Left ventricle myocardium inferior (tissue), 1 donor: ENCODE data around the gene UBR4. TPM values are rescaled to one million over a fixed set of nuclear protein-coding genes. Genes with fewer than 3 reads are reported as not detected.
"Not testable (repeated sequence)": the region's sequence is repeated elsewhere in the genome, so short reads cannot be mapped to it uniquely, and the experiment has no call there.

Experiments used
- DNase-seq: peaks from one replicate; pipeline ENCODE4 v3.0.0-alpha.2; 2020
- H3K27ac ChIP-seq: fragments of 200-600 bp; replicated peaks from 2 replicates; pipeline ENCODE4 v1.8.0; 2021
- H3K27me3 ChIP-seq: fragments of 200-600 bp; 2 replicates; pipeline ENCODE4 v1.8.0; 2021; ENCODE audit warnings: low read depth
- H3K36me3 ChIP-seq: fragments of 200-600 bp; 2 replicates; pipeline ENCODE4 v1.8.0; 2021
- H3K4me1 ChIP-seq: fragments of 200-600 bp; 2 replicates; pipeline ENCODE4 v1.8.0; 2021
- H3K4me3 ChIP-seq: fragments of 200-600 bp; 2 replicates; pipeline ENCODE4 v1.8.0; 2021; ENCODE audit warnings: mild to moderate bottlenecking, moderate library complexity
- H3K9me3 ChIP-seq: fragments of 200-600 bp; replicated peaks from 2 replicates; pipeline ENCODE4 v1.8.0; 2021
- intact Hi-C: fragments of 100-400 bp; cut with micrococcal nuclease; formaldehyde crosslinking; loops from one replicate; pipeline ENCODE4 v1.11.0; 2022
- long read RNA-seq: library from polyadenylated mRNA; unstranded; transcript quantifications from one replicate; pipeline ENCODE4 v2.0.0, GENCODE V29; 2021
- total RNA-seq: library from RNA; stranded (reverse); fragmentation: NEBNext Ultra II Directional; extraction: Animal tissue kit (Norgen Biotek cat#: 25700); gene quantifications from one replicate; pipeline ENCODE4 v1.2.1, GENCODE V29; 2021
- TF ChIP-seq, protein P1 (sequence below): fragments of 200-600 bp; IDR thresholded peaks from 2 replicates; pipeline ENCODE4 v1.8.0; 2021; ENCODE audit warnings: antibody characterized with exemption, mild to moderate bottlenecking, borderline replicate concordance
- donor health status: DM: no; HTN: yes; CAD: no; lungs with severe emphysema.

The UBR4 gene
- total RNA-seq, result 54.3 TPM
- long read RNA-seq, partial matches to known transcripts, result 21 of 23 reads
- long read RNA-seq, other reads (novel, unspliced or antisense), result 1 of 23 reads

DNA sequence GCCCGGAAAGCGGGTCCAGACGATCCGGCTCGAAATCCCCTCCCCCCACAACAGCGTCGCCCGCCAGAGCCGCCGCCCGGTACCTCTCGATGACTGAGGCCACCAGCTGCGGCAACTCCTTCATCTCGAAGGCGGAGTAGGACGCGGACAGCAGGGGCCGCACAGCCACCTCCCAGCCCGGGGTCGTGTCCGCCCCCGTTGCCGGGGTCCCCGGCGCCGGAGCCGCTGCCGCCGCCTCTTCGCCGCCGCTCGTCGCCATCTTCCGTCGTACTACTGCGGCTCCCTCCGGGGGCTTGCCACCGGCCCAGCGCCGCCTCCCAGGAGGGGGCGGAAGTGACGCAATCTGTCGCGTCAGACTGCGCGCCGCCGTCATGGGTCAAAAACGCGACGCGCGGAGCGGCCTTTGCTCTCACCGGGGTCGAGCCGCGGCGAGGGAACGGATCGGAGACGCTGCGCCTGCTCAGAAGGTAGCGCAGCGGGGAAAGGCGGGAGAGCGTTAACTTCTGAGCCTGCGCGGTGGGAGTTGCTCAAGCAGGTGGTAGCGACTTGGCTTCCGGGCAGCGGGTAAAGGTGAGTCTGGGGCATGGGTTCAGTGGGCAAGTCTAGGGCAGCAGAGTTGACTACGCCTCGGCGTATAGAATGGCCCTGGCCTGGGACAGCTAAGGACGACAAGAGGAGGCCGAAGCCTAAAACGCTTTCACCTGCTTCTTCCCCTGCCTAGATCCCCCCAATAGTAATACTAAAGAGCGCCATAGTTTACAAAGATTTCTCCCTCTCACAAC lies at the start of gene UBR4:
Gene UBR4, minus strand, starts transcription at position 277 of the 782 bp plus-strand sequence. Its CDS starts 18 bp downstream, at position 259.
- Histone ChIP-seq H3K27ac (peak within 1 kb of the TSS; percentile 93), H3K4me1 (peaks cover 82% of the 10 kb centered on the region), H3K9me3 (no peaks in the 10 kb centered on the region), H3K27me3 (no peaks in the 10 kb centered on the region), H3K36me3 (peaks cover 5% of the 10 kb centered on the region), H3K4me3 (peak within 1 kb of the TSS; percentile 84)
- intact Hi-C loops, result no loop called here
- TF ChIP-seq, protein P1, sequence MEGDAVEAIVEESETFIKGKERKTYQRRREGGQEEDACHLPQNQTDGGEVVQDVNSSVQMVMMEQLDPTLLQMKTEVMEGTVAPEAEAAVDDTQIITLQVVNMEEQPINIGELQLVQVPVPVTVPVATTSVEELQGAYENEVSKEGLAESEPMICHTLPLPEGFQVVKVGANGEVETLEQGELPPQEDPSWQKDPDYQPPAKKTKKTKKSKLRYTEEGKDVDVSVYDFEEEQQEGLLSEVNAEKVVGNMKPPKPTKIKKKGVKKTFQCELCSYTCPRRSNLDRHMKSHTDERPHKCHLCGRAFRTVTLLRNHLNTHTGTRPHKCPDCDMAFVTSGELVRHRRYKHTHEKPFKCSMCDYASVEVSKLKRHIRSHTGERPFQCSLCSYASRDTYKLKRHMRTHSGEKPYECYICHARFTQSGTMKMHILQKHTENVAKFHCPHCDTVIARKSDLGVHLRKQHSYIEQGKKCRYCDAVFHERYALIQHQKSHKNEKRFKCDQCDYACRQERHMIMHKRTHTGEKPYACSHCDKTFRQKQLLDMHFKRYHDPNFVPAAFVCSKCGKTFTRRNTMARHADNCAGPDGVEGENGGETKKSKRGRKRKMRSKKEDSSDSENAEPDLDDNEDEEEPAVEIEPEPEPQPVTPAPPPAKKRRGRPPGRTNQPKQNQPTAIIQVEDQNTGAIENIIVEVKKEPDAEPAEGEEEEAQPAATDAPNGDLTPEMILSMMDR, result no peak
- peak; percentile 94 for DNase-seq

DNA sequence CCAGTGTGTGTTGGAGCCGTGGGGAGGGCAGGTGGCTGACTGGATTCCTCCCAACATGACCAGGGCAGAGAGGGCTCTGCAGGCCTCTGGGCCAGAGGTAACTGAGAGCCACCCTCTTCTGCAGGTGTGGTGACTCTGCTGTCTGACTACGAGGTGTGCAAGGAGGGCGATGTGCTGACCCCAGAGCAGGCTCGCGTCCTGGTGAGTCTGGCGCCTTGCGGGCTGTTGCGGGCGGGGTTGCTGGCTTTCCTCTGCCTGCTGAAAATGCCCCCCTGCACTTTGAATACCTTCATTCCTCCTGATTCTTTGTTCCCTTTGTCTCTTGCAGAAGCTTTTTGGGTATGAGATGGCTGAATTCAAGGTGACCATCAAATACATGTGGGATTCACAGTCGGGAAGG lies 48.3 kb upstream of the UBR4 start:
- Histone ChIP-seq H3K9me3 (no peaks in the 10 kb centered on the region), H3K4me1 (peaks cover 13% of the 10 kb centered on the region), H3K27me3 (no peaks in the 10 kb centered on the region), H3K36me3 (peaks cover 48% of the 10 kb centered on the region), H3K27ac (no peak overlapping the region), H3K4me3 (no peak overlapping the region)
- no peak for DNase-seq
- TF ChIP-seq, protein P1, result no peak
- intact Hi-C loops, result no loop called here

DNA sequence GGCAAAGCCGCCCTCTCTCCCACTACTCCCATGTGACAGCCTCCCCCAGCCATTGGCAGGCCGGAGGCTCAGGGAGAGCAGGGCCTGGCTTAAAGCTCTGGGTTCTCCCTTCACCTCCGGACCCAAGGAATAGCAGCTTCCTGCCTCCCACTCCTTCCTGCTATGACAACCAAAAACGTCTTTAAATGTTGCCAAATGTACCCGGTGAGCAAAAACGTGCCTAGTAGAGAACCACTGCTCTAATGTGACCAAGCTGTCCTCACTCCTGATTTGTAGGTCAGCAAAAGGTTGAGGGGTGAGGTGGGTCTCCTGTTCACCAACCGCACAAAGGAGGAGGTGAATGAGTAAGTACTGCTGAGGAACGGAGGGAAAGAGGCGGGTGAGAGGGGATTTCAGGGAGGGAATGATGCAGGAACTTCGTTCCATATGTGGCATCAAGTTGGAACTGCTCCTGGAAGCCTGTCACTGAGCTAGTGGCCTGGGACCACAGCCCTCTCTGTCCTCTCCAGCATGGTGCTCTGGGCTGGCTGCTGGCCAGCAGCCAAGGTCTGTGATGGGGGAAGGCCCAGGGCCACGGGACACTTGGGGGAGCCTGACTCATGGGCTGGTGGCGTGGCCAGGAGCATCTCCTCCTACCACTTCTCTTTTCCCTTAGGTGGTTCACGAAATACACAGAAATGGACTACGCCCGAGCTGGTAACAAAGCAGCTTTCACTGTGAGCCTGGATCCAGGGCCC lies 47.3 kb upstream of the UBR4 start:
- Histone ChIP-seq H3K36me3 (peaks cover 48% of the 10 kb centered on the region), H3K27me3 (no peaks in the 10 kb centered on the region), H3K9me3 (no peaks in the 10 kb centered on the region), H3K4me1 (peaks cover 23% of the 10 kb centered on the region), H3K27ac (no peak overlapping the region), H3K4me3 (no peak overlapping the region)
- intact Hi-C loops, result no loop called here
- no peak for DNase-seq
- TF ChIP-seq, protein P1, result no peak

DNA sequence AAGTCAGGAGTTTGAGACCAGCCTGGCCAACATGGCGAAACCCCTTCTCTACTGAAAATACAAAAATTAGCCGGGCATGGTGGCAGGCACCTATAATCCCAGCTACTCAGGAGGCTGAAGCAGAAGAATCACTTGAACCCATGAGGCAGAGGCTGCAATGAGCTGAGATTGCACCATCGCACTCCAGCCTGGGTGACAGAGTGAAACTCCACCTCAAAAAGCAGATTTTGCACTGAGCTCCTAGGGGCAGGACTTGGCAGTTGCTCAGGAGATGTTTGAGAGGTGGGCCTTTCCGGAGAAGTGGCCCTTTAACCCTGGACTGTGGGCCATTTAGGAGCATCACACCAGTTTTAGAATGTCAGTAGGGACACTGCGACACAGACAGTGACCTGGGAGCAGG lies 46.2 kb upstream of the UBR4 start:
- peaks cover 48% of the 10 kb centered on the region for H3K36me3 ChIP-seq
- intact Hi-C loops, result not testable (repeated sequence)

DNA sequence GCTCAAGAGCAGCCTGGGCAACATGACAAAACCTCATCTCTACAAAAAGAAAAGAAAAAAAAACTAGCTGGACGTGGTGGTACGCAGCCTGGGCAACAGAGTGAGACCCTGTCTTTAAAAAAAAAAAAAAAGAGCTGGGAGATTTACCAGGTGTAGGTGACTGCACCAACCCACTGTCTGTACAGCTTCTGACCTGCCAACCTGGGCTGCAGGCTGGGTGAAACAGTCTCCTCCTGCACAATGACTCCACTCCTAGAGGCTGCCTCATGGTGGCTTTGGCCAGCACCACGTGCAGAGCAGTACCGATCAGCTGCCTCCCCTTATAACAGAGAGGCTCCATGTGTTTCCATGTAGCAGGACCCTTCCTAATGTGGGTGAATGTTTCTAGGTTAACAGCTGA lies 45.2 kb upstream of the UBR4 start:
- no peak overlapping the region for H3K4me3 ChIP-seq
- no peak overlapping the region for H3K27ac ChIP-seq
- TF ChIP-seq, protein P1, result no peak
- H3K36me3 ChIP-seq, result peaks cover 48% of the 10 kb centered on the region
- H3K4me1 ChIP-seq, result peaks cover 42% of the 10 kb centered on the region
- DNase-seq, result no peak
- no peaks in the 10 kb centered on the region for H3K27me3 ChIP-seq
- intact Hi-C loops, result no loop called here
- no peaks in the 10 kb centered on the region for H3K9me3 ChIP-seq

More for the DNA sequence above, 46.2 kb upstream of the UBR4 start:
- H3K4me3 ChIP-seq, H3K27ac ChIP-seq, H3K9me3 ChIP-seq, DNase-seq, H3K27me3 ChIP-seq: not testable (repeated sequence)
- H3K4me1 ChIP-seq, result peaks cover 33% of the 10 kb centered on the region

DNA sequence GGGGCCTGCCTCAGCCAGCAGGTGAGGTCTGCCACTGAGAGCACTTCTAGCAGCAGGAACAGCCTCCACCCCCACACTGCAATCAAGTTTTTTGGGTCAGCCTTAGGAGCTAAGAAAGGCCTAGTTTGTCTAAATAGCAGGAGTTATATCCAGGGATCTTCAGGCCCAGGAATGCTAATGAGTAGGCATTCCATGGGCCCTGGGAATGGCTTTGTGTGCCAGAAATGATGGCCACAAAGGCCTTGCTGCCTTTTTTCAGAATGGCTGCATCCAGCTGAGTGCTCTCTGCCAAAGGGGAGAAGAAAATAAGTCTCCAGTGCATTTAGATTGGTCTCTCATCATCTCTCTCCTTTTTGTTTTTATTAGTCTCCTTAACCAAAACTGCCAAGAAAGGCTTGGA lies 44.4 kb upstream of the UBR4 start:
- DNase-seq, result no peak
- Histone ChIP-seq H3K27ac (no peak overlapping the region), H3K9me3 (no peaks in the 10 kb centered on the region), H3K27me3 (no peaks in the 10 kb centered on the region), H3K36me3 (peaks cover 40% of the 10 kb centered on the region), H3K4me3 (no peak overlapping the region), H3K4me1 (peaks cover 51% of the 10 kb centered on the region)
- intact Hi-C loops, result no loop called here
- TF ChIP-seq, protein P1, result no peak
